ACC112 (cell line): ENCODE results near the gene TGFBR3.
"Not testable (repeated sequence)": the region's sequence is repeated elsewhere in the genome, so short reads cannot be mapped to it uniquely, and the experiment has no call there.

ENCODE experiments used
- H2AFZ ChIP-seq: fragments of 200-600 bp; sonication (generic); one replicate; pipeline ENCODE4 v1.6.0; 2017; ENCODE audit warnings: antibody characterized with exemption, low read length; ENCODE audit not compliant: unreplicated experiment
- H3K27ac ChIP-seq: fragments of 200-600 bp; sonication (generic); 2 replicates; pipeline ENCODE4 v1.5.1; 2014; ENCODE audit warnings: low read depth, mild to moderate bottlenecking, antibody characterized with exemption, low read length, moderate library complexity
- H3K27me3 ChIP-seq: fragments of 200-600 bp; sonication (generic); 2 replicates; pipeline ENCODE4 v1.6.1; 2014; ENCODE audit warnings: mild to moderate bottlenecking, antibody characterized with exemption, low read length, moderate library complexity, mixed read lengths; ENCODE audit not compliant: insufficient read depth
- H3K36me3 ChIP-seq: fragments of 200-600 bp; sonication (generic); 2 replicates; pipeline ENCODE4 v1.6.1; 2016; ENCODE audit warnings: mild to moderate bottlenecking, antibody characterized with exemption, low read length, moderate library complexity, mixed read lengths; ENCODE audit not compliant: insufficient read depth
- H3K4me1 ChIP-seq: fragments of 200-600 bp; sonication (generic); one replicate; pipeline ENCODE4 v1.6.1; 2016; ENCODE audit warnings: low read length, mixed read lengths; ENCODE audit not compliant: insufficient read depth, unreplicated experiment, control insufficient read depth
- H3K4me3 ChIP-seq: fragments of 200-600 bp; sonication (generic); 2 replicates; pipeline ENCODE4 v1.5.1; 2014; ENCODE audit warnings: mild to moderate bottlenecking, low read depth, low read length
- H3K79me2 ChIP-seq: fragments of 200-600 bp; sonication (generic); one replicate; pipeline ENCODE4 v1.6.0; 2016; ENCODE audit warnings: low read length; ENCODE audit not compliant: control insufficient read depth, unreplicated experiment, insufficient read depth

Gene TGFBR3

GRCh38 chr1:91666651-91667050 is 219.3 kb downstream of the TGFBR3 start:
- not testable (repeated sequence) for H3K27me3 ChIP-seq, H3K4me3 ChIP-seq, H3K36me3 ChIP-seq, H2AFZ ChIP-seq, H3K4me1 ChIP-seq, H3K27ac ChIP-seq, H3K79me2 ChIP-seq

- H3K79me2 ChIP-seq, result no peaks in the 10 kb centered on the region
- no peaks in the 10 kb centered on the region for H3K36me3 ChIP-seq
- H3K4me1 ChIP-seq, result no peaks in the 10 kb centered on the region
- H3K27ac ChIP-seq, result no peak overlapping the region
- no peak overlapping the region for H3K4me3 ChIP-seq
- H3K27me3 ChIP-seq, result no peaks in the 10 kb centered on the region
- H2AFZ ChIP-seq, result no peak overlapping the region
Measured at GRCh38 chr1:91661121-91661520, 224.8 kb downstream of the TGFBR3 start.

GRCh38 chr1:91660708-91661107 is 225.2 kb downstream of the TGFBR3 start:
- no peak overlapping the region for H3K4me3 ChIP-seq
- H3K27me3 ChIP-seq, result no peaks in the 10 kb centered on the region
- no peaks in the 10 kb centered on the region for H3K36me3 ChIP-seq
- no peak overlapping the region for H3K27ac ChIP-seq
- no peaks in the 10 kb centered on the region for H3K79me2 ChIP-seq
- no peak overlapping the region for H2AFZ ChIP-seq
- no peaks in the 10 kb centered on the region for H3K4me1 ChIP-seq

GRCh38 chr1:91655912-91656449 is 230.0 kb downstream of the TGFBR3 start:
- no peaks in the 10 kb centered on the region for H3K27me3 ChIP-seq

GRCh38 chr1:91653183-91653582 is 232.8 kb downstream of the TGFBR3 start:
- Histone ChIP-seq H3K27ac (no peak overlapping the region), H3K4me1 (peaks cover 22% of the 10 kb centered on the region), H2AFZ (no peak overlapping the region)

More at GRCh38 chr1:91655912-91656449, 230.0 kb downstream of the TGFBR3 start:
- H3K36me3 ChIP-seq, result no peaks in the 10 kb centered on the region
- H2AFZ ChIP-seq, result no peak overlapping the region
- no peaks in the 10 kb centered on the region for H3K79me2 ChIP-seq
- H3K4me1 ChIP-seq, result peaks cover 14% of the 10 kb centered on the region
- no peak overlapping the region for H3K4me3 ChIP-seq
- H3K27ac ChIP-seq, result no peak overlapping the region

GRCh38 chr1:91651661-91652071 is 234.3 kb downstream of the TGFBR3 start:
- Histone ChIP-seq H3K79me2 (no peaks in the 10 kb centered on the region), H3K27me3 (no peaks in the 10 kb centered on the region), H3K4me3 (no peak overlapping the region), H3K36me3 (no peaks in the 10 kb centered on the region), H3K4me1 (peaks cover 22% of the 10 kb centered on the region), H3K27ac (peak overlapping the region; percentile 88), H2AFZ (no peak overlapping the region)

More at GRCh38 chr1:91653183-91653582, 232.8 kb downstream of the TGFBR3 start:
- Histone ChIP-seq H3K4me3 (no peak overlapping the region), H3K27me3 (no peaks in the 10 kb centered on the region), H3K79me2 (no peaks in the 10 kb centered on the region), H3K36me3 (no peaks in the 10 kb centered on the region)

- H3K4me1 ChIP-seq, result peaks cover 22% of the 10 kb centered on the region
- no peak overlapping the region for H2AFZ ChIP-seq
- peak overlapping the region; percentile 88 for H3K27ac ChIP-seq
- H3K79me2 ChIP-seq, result no peaks in the 10 kb centered on the region
- H3K27me3 ChIP-seq, result no peaks in the 10 kb centered on the region
- no peaks in the 10 kb centered on the region for H3K36me3 ChIP-seq
- H3K4me3 ChIP-seq, result no peak overlapping the region
Measured at GRCh38 chr1:91651243-91651642, 234.7 kb downstream of the TGFBR3 start.

GRCh38 chr1:91650764-91651163 is 235.2 kb downstream of the TGFBR3 start:
- Histone ChIP-seq H3K4me3 (no peak overlapping the region), H3K4me1 (peaks cover 22% of the 10 kb centered on the region), H3K27me3 (no peaks in the 10 kb centered on the region), H2AFZ (no peak overlapping the region), H3K36me3 (no peaks in the 10 kb centered on the region), H3K79me2 (no peaks in the 10 kb centered on the region), H3K27ac (peak overlapping the region; percentile 88)

GRCh38 chr1:91647061-91647460 is 238.9 kb downstream of the TGFBR3 start:
- Histone ChIP-seq H3K4me1 (peaks cover 19% of the 10 kb centered on the region), H3K79me2 (no peaks in the 10 kb centered on the region), H3K27me3 (no peaks in the 10 kb centered on the region), H3K36me3 (no peaks in the 10 kb centered on the region), H3K27ac (no peak overlapping the region), H2AFZ (no peak overlapping the region), H3K4me3 (no peak overlapping the region)

GRCh38 chr1:91645031-91645430 is 240.9 kb downstream of the TGFBR3 start:
- H2AFZ ChIP-seq, result no peak overlapping the region
- H3K4me3 ChIP-seq, result no peak overlapping the region
- no peaks in the 10 kb centered on the region for H3K36me3 ChIP-seq
- peaks cover under 1% of the 10 kb centered on the region for H3K4me1 ChIP-seq
- H3K27me3 ChIP-seq, result no peaks in the 10 kb centered on the region
- H3K79me2 ChIP-seq, result no peaks in the 10 kb centered on the region
- no peak overlapping the region for H3K27ac ChIP-seq

GRCh38 chr1:91643431-91643830 is 242.5 kb downstream of the TGFBR3 start:
- no peak overlapping the region for H3K27ac ChIP-seq
- H3K27me3 ChIP-seq, result no peaks in the 10 kb centered on the region
- H3K4me1 ChIP-seq, result no peaks in the 10 kb centered on the region
- H3K36me3 ChIP-seq, result no peaks in the 10 kb centered on the region
- H2AFZ ChIP-seq, result no peak overlapping the region
- no peaks in the 10 kb centered on the region for H3K79me2 ChIP-seq
- no peak overlapping the region for H3K4me3 ChIP-seq
